HG03095 (cell line): ENCODE measurements around the gene KRTAP3-2.

ENCODE experiments used
- ATAC-seq: cut with Tn5 transposase; IDR thresholded peaks from one replicate; pipeline ENCODE4 v1.9.1; 2021; ENCODE audit warnings: moderate library complexity; ENCODE audit not compliant: unreplicated experiment

KRTAP3-2 gene

GRCh38 chr17:41012326-41013120, 12.8 kb upstream of the KRTAP3-2 start:
- no peak for ATAC-seq

- no peak for ATAC-seq
These were observed 10.7 kb upstream of the KRTAP3-2 start for GRCh38 chr17:41010441-41010840.

GRCh38 chr17:41009936-41010335, 10.2 kb upstream of the KRTAP3-2 start:
- no peak for ATAC-seq

- no peak for ATAC-seq
These were observed 9.6 kb upstream of the KRTAP3-2 start for GRCh38 chr17:41009301-41009760.

GRCh38 chr17:41008811-41009210, 9.1 kb upstream of the KRTAP3-2 start, which contains the start of gene KRTAP3-1:
KRTAP3-1 (minus strand) TSS chr17:41009128; CDS start chr17:41009074, 54 bp downstream.
- no peak for ATAC-seq

GRCh38 chr17:41004397-41004796, 4.7 kb upstream of the KRTAP3-2 start:
- ATAC-seq: no peak

- no peak for ATAC-seq
These were observed 4.2 kb upstream of the KRTAP3-2 start for GRCh38 chr17:41003926-41004325.

GRCh38 chr17:41002814-41003213, 3.1 kb upstream of the KRTAP3-2 start:
- ATAC-seq: no peak

GRCh38 chr17:41001795-41002194, 2.1 kb upstream of the KRTAP3-2 start:
- ATAC-seq: no peak

- no peak for ATAC-seq
These were observed 2.3 kb downstream of the KRTAP3-2 start for GRCh38 chr17:40997361-40997760.

- no peak for ATAC-seq
These were observed 2.9 kb downstream of the KRTAP3-2 start for GRCh38 chr17:40996829-40997228.

- ATAC-seq: no peak
These were observed 4.6 kb downstream of the KRTAP3-2 start for GRCh38 chr17:40995116-40995515.

GRCh38 chr17:40993839-40994238, 5.9 kb downstream of the KRTAP3-2 start, which contains the start of gene KRTAP3-3:
KRTAP3-3 (minus strand) TSS chr17:40994164; CDS start chr17:40994097, 67 bp downstream.
- ATAC-seq: no peak

GRCh38 chr17:40993084-40993483, 6.6 kb downstream of the KRTAP3-2 start:
- no peak for ATAC-seq

- no peak for ATAC-seq
These were observed 7.0 kb downstream of the KRTAP3-2 start for GRCh38 chr17:40992666-40993065.

GRCh38 chr17:40986920-40987319, 12.8 kb downstream of the KRTAP3-2 start:
- no peak for ATAC-seq

GRCh38 chr17:40984226-40984625, 15.5 kb downstream of the KRTAP3-2 start, which contains the start of gene KRT40:
KRT40 (minus strand) TSS chr17:40984326; CDS start chr17:40984273, 53 bp downstream.
- no peak for ATAC-seq

- ATAC-seq: no peak
These were observed 18.6 kb downstream of the KRTAP3-2 start for GRCh38 chr17:40981115-40981514.

GRCh38 chr17:40980596-40980995, 19.1 kb downstream of the KRTAP3-2 start:
- no peak for ATAC-seq

GRCh38 chr17:40980117-40980516, 19.6 kb downstream of the KRTAP3-2 start:
- no peak for ATAC-seq

GRCh38 chr17:40978575-40979151, 21.0 kb downstream of the KRTAP3-2 start:
- ATAC-seq: no peak

GRCh38 chr17:40975516-40975915, 24.2 kb downstream of the KRTAP3-2 start:
- ATAC-seq: no peak
